GM08714 (cell line): ENCODE results near the gene NEMF.
"Not testable (repeated sequence)": the region's sequence is repeated elsewhere in the genome, so short reads cannot be mapped to it uniquely, and the experiment has no call there.

Experiments
- H3K4me3 ChIP-seq: fragments of 200-500 bp; sonication (Bioruptor generic); 2 replicates; pipeline ENCODE4 v1.5.1; 2014; ENCODE audit warnings: mild to moderate bottlenecking, low read length, inconsistent platforms
- ZNF274 ChIP-seq: IDR thresholded peaks from 2 replicates; pipeline ENCODE4 v1.6.1; 2012; ENCODE audit warnings: mild to moderate bottlenecking, low read depth, low read length

The NEMF gene

DNA sequence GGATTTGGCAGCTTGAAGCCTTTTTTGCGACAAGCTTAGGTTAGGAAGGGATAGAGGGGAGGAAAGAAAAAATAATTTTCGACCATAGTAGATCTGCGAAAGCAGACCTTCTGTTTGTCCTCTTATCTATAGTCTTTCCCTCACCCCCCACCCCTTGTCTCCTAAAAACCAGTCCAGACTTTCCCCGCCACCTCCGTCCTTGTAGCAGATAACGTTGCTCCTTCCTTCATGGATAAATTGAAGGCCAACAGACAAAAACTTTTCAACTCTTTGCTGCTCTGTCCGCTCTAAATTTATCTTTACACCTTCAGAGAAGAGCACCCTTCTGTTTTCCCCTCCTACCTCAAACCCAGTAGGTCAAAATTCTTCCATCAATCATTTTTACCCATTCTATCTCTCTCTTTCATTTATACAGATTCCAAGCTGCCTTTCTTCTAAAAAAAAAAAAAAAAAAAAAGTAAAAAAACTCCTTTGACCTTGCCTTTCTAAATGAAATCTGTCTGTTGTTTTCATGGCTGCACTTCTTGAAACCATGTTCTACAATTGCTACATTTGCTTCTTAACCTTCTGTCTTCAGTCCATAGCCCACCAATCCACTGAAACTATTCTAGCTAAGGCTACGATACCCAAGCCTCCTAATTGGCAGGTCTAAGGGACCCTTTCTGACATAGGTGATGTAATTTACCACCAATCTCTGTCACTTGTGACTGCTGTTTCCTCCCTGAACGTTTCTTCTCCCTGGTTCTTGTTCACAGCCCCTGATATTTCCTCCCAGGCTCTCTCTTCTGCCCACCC lies 11.1 kb upstream of the NEMF start:
- TF ChIP-seq ZNF274, result no peak

DNA sequence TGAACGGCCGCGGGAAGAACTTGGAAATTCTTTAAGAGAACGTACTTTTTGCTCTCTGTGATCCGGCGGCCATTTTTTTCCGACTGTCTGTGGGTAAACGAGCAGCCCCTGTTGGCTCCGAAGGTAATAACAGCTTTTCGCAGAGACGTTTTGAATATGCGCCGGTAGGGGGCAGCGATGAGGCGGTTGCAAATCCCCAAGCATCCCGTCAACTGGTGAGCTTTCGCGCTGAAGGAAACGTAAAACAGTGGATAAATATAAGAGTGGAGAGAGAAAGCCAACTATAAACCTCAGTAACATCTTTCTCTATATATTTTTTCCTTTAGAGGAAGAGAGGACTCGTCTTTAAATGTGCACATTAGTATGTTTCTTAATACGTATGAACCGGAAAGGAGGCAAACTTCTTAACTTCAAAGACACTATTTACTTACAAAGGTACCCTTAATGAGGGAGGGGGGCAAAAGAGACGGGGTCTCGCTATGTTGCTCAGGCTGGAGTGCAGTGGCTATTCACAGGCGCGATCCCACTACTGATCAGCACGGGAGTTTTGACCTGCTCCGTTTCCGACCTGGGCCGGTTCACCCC lies 9.6 kb upstream of the NEMF start:
- TF ChIP-seq ZNF274, result no peak
- H3K4me3 ChIP-seq, result peak overlapping the region; percentile 86

More for the DNA sequence above, 11.1 kb upstream of the NEMF start:
- peak overlapping the region; percentile 95 for H3K4me3 ChIP-seq

DNA sequence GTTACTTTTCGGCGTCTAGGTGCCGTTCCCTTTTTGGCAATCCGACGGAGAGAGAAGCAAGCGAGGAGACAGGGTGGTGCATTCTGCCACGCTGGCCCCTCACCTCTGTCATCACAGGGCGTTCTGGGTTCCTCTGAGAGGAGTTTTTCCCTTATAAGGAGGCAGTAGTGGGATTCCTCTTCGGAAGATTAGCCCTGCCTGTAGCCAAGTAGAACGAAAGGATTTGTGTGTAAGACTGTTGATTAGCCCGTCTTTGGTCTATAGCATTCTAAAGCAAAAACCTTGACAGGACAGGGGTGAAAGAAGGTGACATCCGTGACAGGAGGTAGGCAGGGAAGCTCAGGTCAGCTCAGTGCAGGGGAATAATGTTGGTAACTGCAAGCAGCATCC lies 9.1 kb upstream of the NEMF start:
- TF ChIP-seq ZNF274, result no peak
- H3K4me3 ChIP-seq, result peak overlapping the region; percentile 86

DNA sequence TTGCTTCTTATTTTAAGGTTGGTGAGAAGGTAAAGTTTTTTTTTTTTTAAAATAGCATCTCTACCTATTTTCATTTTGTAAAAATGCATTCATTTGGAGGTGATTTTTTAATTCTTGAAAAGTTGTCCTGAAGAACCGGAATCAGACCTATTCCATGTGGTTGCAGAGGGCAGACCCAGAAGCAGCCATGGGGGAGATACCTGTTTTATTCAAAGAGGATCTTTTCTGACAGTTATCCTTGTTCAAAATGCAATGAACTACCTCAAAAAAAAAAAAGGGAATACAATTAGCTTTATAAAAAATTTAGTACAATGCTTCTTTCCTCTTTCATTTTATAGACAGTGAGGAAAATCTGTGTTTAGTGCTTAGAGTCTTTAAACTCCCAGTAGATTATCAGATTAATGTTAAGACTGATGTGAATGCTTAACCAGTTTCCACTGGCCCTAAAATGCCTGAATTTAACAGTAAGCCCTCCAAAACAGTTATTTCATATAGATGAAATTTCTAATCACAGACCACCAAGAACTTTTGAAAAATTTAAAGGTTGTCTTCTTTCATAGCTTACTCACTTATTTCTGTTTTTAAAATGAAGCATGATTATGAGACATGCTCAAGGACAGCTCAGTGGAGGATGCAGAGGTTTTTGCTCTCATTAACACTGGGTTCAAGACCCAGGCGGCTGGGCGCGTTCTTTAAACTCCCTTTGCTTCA lies 8.6 kb upstream of the NEMF start:
- peak overlapping the region; percentile 86 for H3K4me3 ChIP-seq
- no peak for TF ChIP-seq ZNF274

DNA sequence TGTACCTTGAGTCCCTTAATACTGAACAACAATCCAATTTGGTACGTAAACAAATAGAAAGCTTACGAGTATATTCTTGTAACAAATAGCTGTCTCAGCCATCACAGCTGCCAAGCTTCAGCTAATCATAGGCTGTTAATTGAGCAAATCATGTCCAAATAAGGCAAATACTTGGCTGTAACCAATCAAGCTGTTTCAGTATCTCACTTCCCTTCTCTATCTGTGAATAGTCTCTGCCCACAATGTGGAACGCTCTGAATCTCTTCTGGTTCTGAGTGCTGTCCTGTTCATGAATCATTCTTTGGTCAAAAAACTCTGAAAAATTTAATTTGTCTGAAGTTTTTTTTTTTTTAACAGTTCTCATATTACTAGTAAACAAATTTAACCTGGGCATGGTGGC lies 5.8 kb upstream of the NEMF start:
- no peak for TF ChIP-seq ZNF274
- no peak overlapping the region for H3K4me3 ChIP-seq

DNA sequence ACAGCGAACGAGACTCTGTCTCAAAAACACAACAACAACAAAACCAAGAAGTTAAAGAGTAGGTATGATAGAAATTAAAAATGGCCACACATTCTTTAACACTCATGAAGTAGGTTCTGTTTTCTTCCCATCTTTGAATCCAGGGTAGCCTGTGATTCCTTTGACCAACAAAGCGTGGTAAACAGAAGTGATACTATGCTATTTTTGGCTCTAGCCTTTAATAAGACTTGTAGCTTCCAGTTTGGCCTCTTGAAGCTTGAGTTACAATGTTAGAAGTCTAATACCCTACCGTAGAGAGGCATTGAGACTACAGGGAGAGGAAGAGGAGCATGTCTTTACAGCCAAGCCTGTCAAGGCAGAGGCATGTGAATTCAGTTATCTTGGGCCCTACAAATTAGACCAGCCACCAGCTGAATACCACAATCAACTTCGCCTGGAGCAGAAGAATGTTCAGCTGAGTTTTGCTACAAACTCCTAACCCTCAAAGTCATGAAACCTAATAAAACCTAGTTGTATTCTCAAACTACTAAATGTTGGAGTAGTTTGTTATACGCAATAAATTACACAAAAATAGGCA lies 4.9 kb upstream of the NEMF start:
- no peak overlapping the region for H3K4me3 ChIP-seq
- no peak for TF ChIP-seq ZNF274

DNA sequence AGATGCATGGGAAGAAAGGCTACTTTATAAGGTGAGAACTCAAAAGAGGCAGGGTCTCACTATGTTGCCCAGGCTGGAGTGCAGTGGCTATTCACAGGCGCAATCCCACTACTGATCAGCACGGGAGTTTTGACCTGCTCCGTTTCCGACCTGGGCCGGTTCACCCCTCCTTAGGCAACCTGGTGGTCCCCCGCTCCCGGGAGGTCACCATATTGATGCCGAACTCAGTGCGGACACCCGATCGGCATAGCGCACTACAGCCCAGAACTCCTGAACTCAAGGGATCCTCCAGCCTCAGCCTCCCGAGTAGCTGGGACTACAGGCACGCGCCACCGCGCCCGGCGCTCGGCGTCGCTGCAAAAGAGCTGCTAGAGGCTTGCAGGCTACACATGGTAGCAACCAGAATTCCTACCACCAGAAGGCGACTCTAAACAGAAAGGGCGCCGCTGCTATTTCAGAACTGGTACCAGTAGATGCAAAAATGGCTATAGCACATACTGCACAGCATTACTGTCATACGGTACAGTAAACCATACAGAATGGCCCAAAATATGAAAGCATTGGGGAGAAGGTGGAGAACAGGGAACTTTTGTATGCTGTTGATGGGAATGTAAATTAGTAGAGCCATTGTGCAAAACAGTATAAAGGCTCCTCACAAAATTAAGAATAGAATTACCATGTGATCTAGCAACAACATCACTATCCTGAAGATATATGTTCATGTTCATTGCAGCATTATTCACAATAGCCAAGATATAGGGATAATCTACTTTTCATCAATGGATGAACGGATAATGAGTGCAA lies 1.2 kb upstream of the NEMF start:
- H3K4me3 ChIP-seq, result peak overlapping the region; percentile 87
- TF ChIP-seq ZNF274, result no peak

DNA sequence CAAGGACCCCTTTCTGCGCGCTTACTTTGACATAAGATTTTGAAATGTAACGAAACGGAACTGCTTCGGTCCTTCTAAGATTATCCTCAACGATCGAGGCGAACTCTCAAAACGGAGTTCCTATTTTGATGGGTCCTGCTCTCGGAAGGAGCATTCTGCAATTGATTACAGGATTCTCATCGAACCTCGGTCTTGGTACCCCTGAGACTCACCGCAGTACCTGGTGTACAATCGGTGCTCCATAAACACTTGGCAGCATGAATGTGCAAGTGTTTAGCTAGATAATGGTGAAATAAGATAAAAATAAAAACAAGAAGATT lies 530 bp upstream of the NEMF start:
- TF ChIP-seq ZNF274, result no peak

DNA sequence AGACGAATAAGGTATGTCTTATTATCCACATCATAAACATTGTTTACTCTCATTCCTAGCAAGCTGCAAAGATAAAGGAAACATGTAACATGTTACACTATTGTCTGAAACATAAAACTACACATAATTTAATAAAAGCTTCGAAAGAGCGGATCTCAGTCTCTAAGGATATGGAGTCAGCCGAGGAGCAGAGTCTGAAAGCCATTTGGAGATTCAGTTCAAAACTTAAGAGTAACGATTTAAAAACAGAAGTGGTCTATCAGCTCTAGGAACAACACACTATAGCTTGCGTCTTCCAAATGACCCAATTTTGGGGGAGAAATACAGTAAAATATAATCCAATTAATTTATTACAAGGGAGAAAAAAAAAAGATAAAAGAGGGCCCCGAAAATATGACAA lies 775 bp downstream of the NEMF start:
- no peak for TF ChIP-seq ZNF274
- H3K4me3 ChIP-seq, result peak overlapping the region; percentile 87

More for the DNA sequence above, 530 bp upstream of the NEMF start:
- peak overlapping the region; percentile 87 for H3K4me3 ChIP-seq

DNA sequence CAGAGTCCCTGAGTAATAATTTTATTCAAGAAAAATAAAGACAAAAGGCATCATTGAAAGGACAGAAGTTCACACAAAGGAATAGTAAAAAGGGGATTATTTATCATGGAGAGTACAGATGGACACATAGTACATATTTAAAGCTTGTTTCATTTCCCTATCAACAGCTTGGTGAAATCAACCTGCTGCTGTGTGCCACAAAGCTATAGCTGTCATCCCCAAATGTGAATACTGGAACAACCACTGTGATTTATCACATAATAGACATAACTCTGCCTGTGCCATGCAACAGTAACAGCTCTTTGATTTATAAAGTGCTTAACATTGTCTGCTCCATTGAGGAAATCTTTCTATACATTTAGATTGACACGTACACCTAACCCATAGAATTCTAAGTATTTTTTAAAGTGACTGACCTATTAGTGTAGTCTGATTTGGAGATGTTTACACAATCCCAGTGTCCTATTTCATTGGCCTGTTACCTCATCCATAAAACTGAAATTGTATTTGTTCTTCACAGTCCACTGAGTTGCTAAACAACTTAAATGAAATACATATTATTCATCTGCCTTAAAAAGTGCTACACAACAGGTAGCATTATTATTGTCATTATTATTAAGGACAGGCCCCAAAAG lies 3.3 kb downstream of the NEMF start:
- H3K4me3 ChIP-seq, result no peak overlapping the region
- no peak for TF ChIP-seq ZNF274

DNA sequence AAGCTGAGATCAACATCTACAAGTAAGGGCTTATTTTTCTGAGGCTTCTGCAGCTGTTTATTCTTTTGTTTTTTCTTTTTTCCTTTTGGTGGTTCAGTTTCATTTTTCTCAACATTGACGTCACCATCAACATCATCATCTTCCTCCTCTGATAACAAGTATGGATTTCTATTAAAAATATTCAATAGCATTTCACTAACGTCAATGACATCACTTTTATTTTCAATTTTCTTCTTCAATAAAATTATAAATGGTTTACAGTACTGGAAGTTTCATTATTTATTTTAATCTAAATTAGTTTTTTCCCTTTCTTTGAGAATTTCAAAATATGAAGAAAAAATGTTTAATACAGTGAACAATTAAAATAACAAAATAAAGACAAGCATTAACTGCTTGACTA lies 23.9 kb downstream of the NEMF start:
- no peak overlapping the region for H3K4me3 ChIP-seq
- TF ChIP-seq ZNF274, result no peak

DNA sequence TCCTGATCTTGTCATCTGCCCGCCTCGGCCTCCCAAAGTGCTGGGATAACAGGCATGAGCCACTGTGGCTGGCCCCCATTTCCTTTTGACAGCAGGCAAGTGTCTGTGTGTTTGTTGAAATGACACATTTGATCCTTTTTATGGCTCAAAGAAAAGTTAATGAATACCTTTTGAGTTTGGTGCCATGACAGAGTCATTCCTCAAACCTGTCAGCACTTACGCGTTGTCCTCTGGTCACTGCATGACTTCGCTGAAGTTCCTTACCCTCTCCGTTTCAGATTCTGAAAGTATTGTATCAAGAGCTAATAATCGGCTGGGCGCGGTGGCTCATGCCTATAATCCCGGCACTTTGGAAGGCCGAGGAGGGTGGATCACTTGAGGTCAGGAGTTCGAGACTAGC lies 32.4 kb downstream of the NEMF start:
- H3K4me3 ChIP-seq, result no peak overlapping the region
- no peak for TF ChIP-seq ZNF274

DNA sequence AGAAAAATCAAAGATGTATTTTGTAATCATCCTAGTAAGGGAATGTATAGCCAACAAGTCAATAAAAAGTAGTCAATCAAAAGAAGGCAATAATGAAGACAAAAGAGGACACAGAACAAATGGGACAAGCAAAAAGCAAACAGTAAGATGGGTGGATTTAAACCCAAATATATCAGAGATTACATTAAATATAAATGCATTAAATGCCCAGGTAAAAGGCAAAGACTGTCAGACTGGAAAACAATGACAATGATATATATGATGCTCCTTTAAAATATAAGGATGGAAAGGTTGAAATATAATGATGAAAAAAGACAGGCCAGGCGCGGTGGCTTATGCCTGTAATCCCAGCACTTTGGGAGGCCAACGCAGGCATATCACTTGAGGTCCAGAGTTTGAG lies 35.7 kb downstream of the NEMF start:
- no peak overlapping the region for H3K4me3 ChIP-seq
- TF ChIP-seq ZNF274, result no peak

DNA sequence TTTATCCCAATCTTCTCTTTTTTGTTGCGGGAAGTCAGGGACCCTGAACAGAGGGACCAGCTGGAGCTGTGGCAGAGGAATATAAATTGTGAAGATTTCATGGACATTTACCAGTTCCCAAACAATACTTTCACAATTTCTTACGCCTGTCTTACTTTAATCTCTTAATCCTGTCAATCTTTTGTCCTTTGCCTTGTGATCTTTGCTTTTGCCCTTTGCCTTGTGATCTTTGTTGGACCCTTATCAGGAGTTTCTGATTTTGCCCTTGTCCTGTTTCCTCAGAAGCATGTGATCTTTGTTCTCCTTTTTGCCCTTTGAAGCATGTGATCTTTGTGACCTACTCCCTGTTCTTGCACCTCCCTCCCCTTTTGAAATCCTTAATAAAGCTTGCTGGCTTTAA lies 36.5 kb downstream of the NEMF start:
- not testable (repeated sequence) for H3K4me3 ChIP-seq
